Stimulated activated CD4-positive, alpha-beta T cell treated with anti-CD3 and anti-CD28 coated beads, Interleukin-1b, Interleukin-23, amount 100 ng/mL, for 24 hours (primary cell): ENCODE results near the gene TYMP.

Experiments
- DNase-seq, 4 experiments: peaks; one replicate each; pipeline ENCODE4 v3.0.0-alpha.2; 2020; ENCODE audit warnings: low read depth in 4 of 4, low spot score in 1 of 4

The TYMP gene

GRCh38 chr22:50485221-50486131, 44.3 kb downstream of the TYMP start:
- DNase-seq, result no peak

DNA sequence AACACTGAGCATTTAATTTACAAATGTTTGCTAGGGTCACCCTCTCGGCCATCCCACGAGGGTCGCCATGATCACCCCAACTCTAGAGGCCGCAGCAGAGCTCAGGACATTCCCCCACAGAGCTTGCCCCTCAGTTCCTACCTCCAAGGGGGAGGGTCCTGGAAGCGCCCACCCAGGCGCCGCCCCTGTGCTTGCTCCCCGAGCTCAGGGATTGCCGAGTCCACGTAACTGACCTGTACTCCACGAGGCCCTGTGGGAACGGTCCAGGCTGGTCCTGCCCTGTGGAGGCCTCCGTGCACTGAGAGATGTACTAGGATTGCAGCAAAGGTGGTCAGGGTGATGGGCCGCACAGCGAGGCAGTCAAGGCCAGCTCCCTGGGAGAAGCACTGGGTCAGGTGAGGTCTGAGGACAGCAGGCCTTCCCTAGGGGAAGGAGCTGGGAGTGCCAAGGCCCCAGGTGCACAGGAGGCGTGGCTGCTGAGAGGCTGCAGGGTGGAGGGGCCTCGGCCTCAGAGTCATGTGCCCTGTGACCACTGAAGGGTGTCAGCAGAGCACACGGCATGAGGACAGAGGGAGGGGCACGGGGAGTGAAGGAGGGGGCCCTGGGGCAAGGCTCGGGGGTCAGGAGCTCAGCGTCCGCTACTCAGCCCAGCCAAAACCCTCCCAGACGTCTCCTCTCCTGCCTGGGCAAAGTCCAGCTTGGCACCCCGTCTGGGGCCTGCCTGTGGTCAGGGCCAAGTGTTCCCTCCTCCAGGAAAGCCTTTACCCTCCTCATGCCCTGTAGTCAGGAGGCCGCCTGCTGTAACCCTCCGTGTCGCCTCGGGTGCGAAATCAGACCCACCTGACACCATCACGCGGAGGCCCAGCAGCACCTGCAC, 45.6 kb downstream of the TYMP start:
- no peak for DNase-seq

DNA sequence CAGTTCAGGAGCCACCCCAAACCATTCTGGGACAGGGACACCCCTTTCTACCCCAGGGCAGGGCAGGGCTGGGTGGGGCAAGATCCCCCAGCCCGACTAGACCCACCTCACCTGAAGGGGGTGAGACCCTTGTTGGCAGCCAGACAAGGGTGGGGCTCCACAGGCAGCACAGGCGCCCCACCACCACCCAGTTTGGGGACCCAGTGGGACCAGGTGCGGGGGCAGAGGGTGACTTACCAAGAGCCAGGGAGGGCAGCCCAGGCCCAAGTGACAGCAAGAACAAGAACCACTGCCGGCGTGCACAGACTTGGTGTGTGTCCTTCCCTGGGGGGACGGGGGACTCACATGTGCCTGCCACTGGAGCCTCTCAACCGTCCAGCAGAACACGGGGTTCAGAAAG, 46.3 kb downstream of the TYMP start:
- DNase-seq, result no peak

DNA sequence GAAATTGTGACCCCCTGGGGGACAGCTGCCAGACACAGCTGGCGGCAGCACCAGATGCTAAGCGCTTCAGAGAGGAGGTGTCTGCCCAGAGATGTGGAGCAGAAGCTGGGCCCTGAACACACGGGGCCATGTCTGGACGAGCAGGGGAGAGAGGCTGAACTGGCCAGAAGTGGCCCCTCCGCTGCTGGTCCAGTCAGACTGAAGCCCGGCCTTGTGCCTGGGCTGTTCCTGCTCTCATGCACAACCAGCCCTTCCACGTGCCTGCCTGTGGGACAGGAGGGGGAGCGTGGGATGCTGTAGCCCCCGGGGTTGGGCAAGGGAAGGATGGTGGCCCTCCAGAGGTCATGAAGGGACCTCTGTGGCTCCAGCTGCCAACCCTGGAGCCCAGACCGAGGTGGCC, 46.7 kb downstream of the TYMP start:
- no peak for DNase-seq

DNA sequence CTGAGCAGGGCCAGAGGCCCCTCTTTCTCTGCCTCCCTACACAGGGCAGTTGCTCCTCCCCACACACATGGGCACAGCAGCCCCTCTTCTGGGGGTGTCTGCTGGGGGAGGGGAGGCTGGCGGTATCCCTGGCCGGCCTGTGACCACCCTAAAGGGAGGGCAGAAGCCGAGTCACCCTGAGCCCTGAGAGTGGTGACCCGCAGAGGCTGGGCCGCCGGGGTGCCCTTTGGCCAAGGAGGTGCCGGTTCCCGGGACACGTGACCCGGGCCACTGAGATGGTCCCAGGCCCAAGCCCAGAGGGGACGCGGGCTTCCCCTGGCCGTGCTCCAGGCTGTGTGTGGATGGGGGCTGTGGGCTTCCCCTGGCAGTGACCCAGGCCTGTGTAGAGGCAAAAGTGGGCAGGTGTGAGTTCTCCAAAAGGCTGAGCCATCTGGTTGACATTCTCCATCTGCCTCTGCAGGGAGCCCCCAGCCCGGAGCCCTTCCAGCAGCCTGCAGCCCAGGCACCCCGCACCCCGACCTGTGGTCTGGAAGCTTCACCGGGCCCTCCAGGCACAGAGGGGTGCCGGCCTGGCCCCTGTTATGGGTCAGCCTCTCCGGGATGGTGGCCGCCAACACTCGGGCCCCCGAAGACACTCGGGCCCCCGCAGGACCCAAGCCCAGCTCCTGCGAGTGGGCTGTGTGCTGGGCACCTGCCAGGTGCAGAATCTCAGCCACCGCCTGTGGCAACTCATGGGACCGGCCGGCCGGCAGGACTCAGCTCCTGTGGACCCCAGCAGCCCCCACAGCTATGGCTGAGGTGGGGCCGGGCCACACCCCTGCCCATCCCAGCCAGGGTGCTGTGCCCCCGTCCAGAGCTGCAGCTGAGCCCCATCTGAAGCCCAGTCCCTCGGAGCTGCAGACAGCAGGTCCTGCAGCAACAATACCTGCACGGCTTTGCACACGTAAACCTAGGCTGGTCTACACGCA, 47.4 kb downstream of the TYMP start:
- DNase-seq, result no peak

- DNase-seq, result peak in 3 of 4 experiments; percentile 34 to 59 (median 53)
Measured at GRCh38 chr22:50481440-50482106, 48.2 kb downstream of the TYMP start, which contains the start of gene ADM2. Gene ADM2 (plus strand): TSS chr22:50481543. CDS start chr22:50481848, 305 bp downstream.

GRCh38 chr22:50481045-50481439, 48.8 kb downstream of the TYMP start:
- DNase-seq, result no peak

DNA sequence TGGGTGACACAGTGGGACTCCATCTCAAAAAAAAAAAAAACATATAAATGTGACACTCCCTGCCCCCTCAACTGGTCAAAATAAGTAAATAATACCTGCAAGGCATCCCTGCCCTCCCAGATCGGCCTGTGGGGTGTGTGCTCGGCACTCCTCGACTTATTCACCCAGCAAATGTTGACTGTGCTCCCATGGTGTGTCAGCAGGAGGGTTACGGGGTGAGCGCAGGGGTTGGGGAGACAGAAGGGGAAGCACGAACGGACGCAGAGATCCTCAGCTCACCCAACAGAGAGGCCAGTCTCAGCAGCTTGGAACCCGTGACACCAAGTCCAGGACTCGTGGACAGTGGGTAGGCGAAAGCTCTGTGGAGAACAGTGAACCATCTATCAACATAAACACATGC, 50.1 kb downstream of the TYMP start:
- no peak for DNase-seq

DNA sequence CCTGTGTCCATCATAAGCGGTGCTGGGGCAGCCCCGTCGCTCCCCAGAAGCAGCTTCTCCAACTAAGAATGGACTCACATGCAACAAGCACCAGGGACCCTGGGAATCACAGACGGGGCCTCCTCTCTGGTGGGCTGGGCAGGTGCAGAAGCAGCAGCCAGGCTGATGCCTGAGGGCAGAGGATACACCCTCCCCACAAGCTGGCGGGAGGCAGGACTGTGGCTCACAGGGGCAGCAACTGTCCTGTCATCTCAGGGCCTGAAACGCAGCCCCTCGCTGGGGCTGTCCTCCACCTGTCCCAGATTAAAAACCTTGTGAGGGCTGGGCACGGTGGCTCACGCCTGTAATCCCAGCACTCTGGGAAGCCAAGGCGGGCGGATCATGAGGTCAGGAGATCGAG, 51.9 kb downstream of the TYMP start:
- DNase-seq, result no peak

- no peak for DNase-seq
Measured at GRCh38 chr22:50476868-50477267, 52.9 kb downstream of the TYMP start.
